ENCODE data around the gene SCAMP2.

SCAMP2 gene

GRCh38 chr15:74869372-74869725, 3.8 kb downstream of the SCAMP2 start:
- DNase-seq (ENCODE audit: low spot score), result no peak
- Histone ChIP-seq H3K4me3 (peak overlapping the region; percentile 27), H3K27ac (peak overlapping the region in 1 of 2 donors; percentile 74)
- TF ChIP-seq CTCF (IDR thresholded peaks at IDR 0.05), result no peak

DNA sequence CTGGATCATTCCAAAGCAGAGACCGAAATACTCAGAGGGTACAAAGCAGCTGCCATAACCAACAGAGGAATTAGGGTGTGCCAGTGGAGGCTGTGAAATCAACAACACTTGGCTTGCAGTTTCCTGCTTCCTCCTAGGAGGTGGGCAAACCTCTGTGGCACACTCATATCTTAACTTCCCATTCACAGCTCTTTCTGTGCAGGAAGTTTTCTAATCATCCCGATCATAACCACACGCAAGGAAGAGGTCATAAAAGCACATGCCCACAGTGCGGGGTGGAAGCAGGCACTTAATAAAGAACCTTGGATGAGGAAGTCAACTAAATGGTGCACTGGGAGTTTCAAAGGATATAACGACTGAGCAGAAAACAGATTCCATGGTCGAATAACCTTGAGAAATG, 5.1 kb downstream of the SCAMP2 start:
- H3K4me3 ChIP-seq, result no peak overlapping the region
- peak overlapping the region in 1 of 2 donors; percentile 62 for H3K27ac ChIP-seq
- TF ChIP-seq CTCF (IDR thresholded peaks at IDR 0.05), result no peak
- no peak for DNase-seq (ENCODE audit: low spot score)

GRCh38 chr15:74867466-74868038, 5.6 kb downstream of the SCAMP2 start:
- DNase-seq (ENCODE audit: low spot score), result no peak
- Histone ChIP-seq H3K27ac (peak overlapping the region in 1 of 2 donors; percentile 62), H3K4me3 (no peak overlapping the region)
- TF ChIP-seq CTCF (IDR thresholded peaks at IDR 0.05), result no peak

DNA sequence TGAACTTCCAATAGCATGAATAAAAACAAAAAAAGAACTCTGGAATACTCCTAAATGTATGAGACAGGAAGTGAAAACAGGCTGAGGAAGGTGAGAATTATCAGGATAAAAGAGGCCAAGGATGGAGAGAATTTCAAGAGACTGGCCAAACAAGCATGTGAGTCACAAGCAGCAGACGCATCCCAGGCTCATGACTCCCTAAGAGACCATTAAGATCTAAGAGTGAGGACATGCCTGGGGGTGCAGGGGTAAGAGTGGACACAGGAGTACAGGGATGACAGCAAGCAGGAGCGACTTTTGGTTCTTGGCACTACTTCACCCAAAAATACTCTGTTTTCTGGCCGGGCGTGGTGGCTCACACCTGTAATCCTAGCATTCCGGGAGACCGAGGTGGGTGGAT, 7.1 kb downstream of the SCAMP2 start:
- no peak overlapping the region for H3K27ac ChIP-seq
- TF ChIP-seq CTCF (IDR thresholded peaks at IDR 0.05), result no peak
- no peak overlapping the region for H3K4me3 ChIP-seq
- no peak for DNase-seq (ENCODE audit: low spot score)

- Histone ChIP-seq H3K27ac (no peak overlapping the region), H3K4me3 (no peak overlapping the region)
- no peak for TF ChIP-seq CTCF (IDR thresholded peaks at IDR 0.05)
- no peak for DNase-seq (ENCODE audit: low spot score)
Measured at GRCh38 chr15:74865316-74865715, 7.8 kb downstream of the SCAMP2 start.

GRCh38 chr15:74864296-74864695, 8.9 kb downstream of the SCAMP2 start:
- no peak for DNase-seq (ENCODE audit: low spot score)
- no peak overlapping the region for H3K4me3 ChIP-seq
- TF ChIP-seq CTCF (IDR thresholded peaks at IDR 0.05), result no peak
- no peak overlapping the region for H3K27ac ChIP-seq

DNA sequence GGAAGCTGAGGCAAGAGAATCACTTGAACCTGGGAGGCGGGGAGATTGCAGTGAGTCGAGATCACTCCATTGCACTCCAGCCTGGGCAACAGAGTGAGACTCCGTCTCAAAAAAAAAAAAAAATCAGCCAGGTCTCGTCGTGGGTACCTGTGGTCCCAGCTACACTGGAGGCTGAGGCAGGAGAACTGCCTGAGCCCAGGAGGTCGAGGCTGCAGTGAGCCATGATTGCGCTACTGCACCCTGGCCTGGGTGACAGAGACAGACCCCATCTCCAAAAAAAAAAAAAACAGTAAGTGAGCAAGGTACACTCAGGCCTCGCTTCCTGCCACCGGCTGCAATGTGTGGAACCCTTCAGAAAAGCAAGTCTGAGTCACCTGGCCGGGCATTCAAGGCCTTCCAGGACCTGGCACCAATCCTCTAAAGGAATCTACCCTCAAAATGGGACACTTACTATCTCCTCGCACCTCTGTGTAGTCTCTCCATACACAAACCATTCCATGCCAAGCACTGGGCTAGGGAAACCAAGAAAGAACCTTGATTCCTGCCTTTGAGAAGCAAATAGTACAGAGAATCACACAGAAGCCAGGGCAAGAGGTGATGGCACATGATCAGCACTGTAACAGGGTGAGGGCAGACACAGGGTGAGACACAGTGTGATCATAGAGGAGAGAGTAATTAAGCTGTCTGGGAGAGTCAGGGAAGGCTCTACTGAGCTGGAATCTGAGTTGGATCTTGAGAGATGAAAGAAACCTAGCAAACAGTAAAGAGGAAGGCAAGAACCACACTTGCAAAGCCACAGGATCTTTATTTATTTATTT, 9.7 kb downstream of the SCAMP2 start:
- Histone ChIP-seq H3K4me3 (no peak overlapping the region), H3K27ac (no peak overlapping the region)
- TF ChIP-seq CTCF (IDR thresholded peaks at IDR 0.05), result no peak
- DNase-seq (ENCODE audit: low spot score), result no peak
